ENCODE data around the gene XRN2.
A peak's percentile ranks its signal among the peaks of the same experiment; 100 is the strongest.

Gene XRN2

DNA sequence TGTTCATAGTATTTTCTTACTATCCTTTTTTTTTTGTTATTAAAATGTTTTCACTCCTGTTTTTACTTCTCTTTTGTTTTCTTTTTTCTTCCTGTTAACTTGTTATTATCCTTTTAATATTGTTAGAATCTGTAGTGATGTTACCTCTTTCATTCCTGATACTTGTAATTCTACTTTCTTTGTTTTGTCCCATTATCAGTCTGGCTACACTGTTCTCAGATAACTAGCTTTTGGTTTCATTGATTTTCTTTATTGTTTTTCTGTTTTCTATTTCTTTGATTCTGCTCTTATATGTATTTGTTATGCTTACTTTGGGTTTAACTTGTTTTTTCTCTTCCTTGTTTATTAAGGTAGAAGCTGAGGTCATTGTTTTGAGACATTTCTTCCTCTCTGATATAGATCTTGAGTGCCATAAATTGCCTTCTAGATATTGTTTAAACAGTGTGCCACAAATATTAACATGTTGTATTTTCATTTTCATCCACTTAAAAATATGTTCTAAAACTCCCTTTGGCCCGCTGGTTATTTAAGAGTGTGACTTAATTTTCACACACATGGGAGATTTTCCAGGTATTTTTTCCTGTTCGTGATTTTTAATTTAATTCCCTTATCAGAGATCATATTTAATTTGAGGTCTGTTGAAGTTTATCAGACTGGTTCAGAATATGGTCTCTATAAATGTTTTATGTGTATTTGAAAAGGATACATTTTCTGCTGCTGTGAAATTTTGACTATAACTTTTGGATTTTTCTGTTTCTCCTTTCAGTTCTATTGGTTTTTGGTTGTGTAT lies 6.7 kb downstream of the XRN2 start:
- Histone ChIP-seq H3K27me3 (ENCODE audit: insufficient read depth, poor library complexity, severe bottlenecking) (no peaks in the 10 kb centered on the region), H3K36me3 (ENCODE audit: low read depth) (peaks cover 29% of the 10 kb centered on the region), H3K4me3 (ENCODE audit: severe bottlenecking) (no peak overlapping the region), H3K4me1 (ENCODE audit: insufficient read depth, poor library complexity, severe bottlenecking) (peaks cover 22% of the 10 kb centered on the region), H3K9me3 (ENCODE audit: severe bottlenecking) (no peaks in the 10 kb centered on the region), H3K27ac (ENCODE audit: poor library complexity, severe bottlenecking) (no peak overlapping the region)
- DNase-seq (ENCODE audit: low spot score) (no peak), ATAC-seq (ENCODE audit: low read depth) (no peak)
- TF ChIP-seq, protein P1, sequence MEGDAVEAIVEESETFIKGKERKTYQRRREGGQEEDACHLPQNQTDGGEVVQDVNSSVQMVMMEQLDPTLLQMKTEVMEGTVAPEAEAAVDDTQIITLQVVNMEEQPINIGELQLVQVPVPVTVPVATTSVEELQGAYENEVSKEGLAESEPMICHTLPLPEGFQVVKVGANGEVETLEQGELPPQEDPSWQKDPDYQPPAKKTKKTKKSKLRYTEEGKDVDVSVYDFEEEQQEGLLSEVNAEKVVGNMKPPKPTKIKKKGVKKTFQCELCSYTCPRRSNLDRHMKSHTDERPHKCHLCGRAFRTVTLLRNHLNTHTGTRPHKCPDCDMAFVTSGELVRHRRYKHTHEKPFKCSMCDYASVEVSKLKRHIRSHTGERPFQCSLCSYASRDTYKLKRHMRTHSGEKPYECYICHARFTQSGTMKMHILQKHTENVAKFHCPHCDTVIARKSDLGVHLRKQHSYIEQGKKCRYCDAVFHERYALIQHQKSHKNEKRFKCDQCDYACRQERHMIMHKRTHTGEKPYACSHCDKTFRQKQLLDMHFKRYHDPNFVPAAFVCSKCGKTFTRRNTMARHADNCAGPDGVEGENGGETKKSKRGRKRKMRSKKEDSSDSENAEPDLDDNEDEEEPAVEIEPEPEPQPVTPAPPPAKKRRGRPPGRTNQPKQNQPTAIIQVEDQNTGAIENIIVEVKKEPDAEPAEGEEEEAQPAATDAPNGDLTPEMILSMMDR (IDR thresholded peaks at IDR 0.05; ENCODE audit: poor library complexity, severe bottlenecking): no peak

DNA sequence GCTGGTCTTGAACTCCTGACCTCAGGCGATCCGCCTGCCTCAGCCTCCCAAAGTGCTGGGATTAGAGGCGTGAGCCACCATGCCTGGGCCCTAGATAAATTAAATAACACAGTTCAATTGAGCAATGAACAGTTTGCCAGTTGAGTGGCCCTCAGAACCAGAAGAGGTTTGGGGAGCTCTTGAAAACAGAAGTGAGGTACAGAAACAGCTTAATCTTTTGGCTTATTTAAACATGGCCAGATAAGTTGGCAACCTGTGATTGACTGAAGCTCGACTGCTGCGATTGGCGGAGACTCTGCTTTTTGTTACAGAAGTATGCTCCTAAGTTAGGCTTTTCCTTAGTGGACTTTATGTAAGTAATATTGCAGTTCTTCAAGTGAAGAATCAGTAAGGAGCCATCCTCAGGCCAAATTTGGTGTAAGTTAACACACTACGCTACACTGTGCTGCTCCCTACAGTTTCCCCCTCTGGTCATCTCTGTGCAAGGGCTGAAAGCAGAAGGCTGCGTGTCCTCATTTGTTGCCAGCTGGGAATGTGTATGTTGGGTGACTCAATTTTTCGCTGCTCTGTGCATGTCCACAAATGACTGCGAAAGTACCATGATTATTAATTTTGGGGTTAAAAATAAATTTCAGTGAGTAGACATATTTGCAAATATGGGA lies 9.8 kb downstream of the XRN2 start:
- Histone ChIP-seq H3K9me3 (ENCODE audit: severe bottlenecking) (no peaks in the 10 kb centered on the region), H3K4me1 (ENCODE audit: insufficient read depth, poor library complexity, severe bottlenecking) (peaks cover 26% of the 10 kb centered on the region), H3K36me3 (ENCODE audit: low read depth) (peaks cover 26% of the 10 kb centered on the region; the same call in 1 of the 2 replicates), H3K27me3 (ENCODE audit: insufficient read depth, poor library complexity, severe bottlenecking) (no peaks in the 10 kb centered on the region), H3K27ac (ENCODE audit: poor library complexity, severe bottlenecking) (no peak overlapping the region), H3K4me3 (ENCODE audit: severe bottlenecking) (no peak overlapping the region)
- DNase-seq (ENCODE audit: low spot score): no peak
- no peak for ATAC-seq (ENCODE audit: low read depth)
- TF ChIP-seq, protein P1 (IDR thresholded peaks at IDR 0.05; ENCODE audit: poor library complexity, severe bottlenecking): no peak

DNA sequence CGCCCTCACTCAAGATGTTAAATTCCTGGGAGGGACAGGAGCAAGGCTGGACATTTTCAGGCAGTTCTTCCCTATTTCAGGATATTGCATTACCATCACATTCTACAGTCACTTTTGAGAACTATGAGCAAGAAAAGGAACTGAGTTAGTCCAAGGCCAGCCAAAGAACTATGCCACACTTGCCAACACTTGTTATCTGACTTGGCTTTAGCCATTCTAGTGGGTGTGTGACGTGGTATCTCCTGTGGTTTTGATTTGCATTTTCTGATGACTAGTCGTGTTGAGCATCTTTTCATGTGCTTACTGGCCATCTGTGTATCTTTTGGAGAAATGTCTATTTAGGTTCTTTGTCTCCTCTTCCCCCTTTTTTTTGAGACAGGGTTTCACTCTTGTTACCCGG lies 12.0 kb downstream of the XRN2 start:
- peaks cover 26% of the 10 kb centered on the region for H3K4me1 ChIP-seq (ENCODE audit: insufficient read depth, poor library complexity, severe bottlenecking)
- no peaks in the 10 kb centered on the region for H3K27me3 ChIP-seq (ENCODE audit: insufficient read depth, poor library complexity, severe bottlenecking)
- ATAC-seq (ENCODE audit: low read depth) (peak; percentile 96), DNase-seq (ENCODE audit: low spot score) (no peak)
- TF ChIP-seq, protein P1 (IDR thresholded peaks at IDR 0.05; ENCODE audit: poor library complexity, severe bottlenecking): no peak
- H3K4me3 ChIP-seq (ENCODE audit: severe bottlenecking): no peak overlapping the region
- H3K27ac ChIP-seq (ENCODE audit: poor library complexity, severe bottlenecking): peak overlapping the region; percentile 54
- peaks cover 11% of the 10 kb centered on the region; the same call in 1 of the 2 replicates for H3K36me3 ChIP-seq (ENCODE audit: low read depth)
- H3K9me3 ChIP-seq (ENCODE audit: severe bottlenecking): no peaks in the 10 kb centered on the region

DNA sequence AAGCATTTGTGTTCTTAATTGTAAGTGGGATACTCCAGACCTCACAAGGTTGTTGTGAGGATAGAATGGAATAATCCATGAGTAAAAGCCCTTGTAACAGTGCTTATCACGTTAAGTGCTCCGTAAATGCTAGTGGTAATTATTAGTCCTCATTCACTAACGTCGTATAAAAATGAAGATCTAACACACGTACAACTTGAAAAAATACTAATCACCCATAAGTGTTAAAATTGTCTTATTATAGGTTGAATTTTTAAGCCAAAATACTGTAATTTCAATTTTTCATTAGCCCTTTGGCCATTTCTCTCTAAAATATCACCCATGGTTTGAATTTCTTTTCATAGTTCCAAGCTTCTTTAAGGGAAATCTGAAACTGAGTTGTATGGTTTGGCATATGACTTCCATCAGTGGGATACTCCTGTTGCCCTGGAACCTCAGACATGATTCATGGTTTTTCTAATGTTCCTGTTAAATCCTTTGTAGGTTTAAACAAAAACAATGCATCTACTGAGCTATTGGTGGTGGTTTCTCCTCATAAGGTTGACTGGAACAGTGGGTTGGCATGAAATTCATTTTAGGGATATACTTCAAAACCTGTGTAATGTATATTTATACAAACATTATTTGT lies 19.1 kb downstream of the XRN2 start:
- TF ChIP-seq, protein P1 (IDR thresholded peaks at IDR 0.05; ENCODE audit: poor library complexity, severe bottlenecking): no peak
- Histone ChIP-seq H3K36me3 (ENCODE audit: low read depth) (peaks cover 2% of the 10 kb centered on the region), H3K9me3 (ENCODE audit: severe bottlenecking) (peaks cover 5% of the 10 kb centered on the region), H3K4me1 (ENCODE audit: insufficient read depth, poor library complexity, severe bottlenecking) (peaks cover 16% of the 10 kb centered on the region), H3K27me3 (ENCODE audit: insufficient read depth, poor library complexity, severe bottlenecking) (no peaks in the 10 kb centered on the region), H3K4me3 (ENCODE audit: severe bottlenecking) (no peak overlapping the region), H3K27ac (ENCODE audit: poor library complexity, severe bottlenecking) (no peak overlapping the region)
- DNase-seq (ENCODE audit: low spot score) (no peak), ATAC-seq (ENCODE audit: low read depth) (no peak)
